Stomach smooth muscle (tissue), 2 donors: ENCODE results near the gene DNAH2.

Source experiments
- H3K27ac ChIP-seq: one replicate; pipeline ENCODE4 v1.7.0; 2013; ENCODE audit warnings: mild to moderate bottlenecking, low read length, inconsistent platforms
- H3K27me3 ChIP-seq, 2 donors: one replicate each; pipeline ENCODE4 v1.7.0; 2013; ENCODE audit warnings: low read length in 2 of 2; ENCODE audit not compliant: insufficient read depth in 2 of 2, control insufficient read depth in 1 of 2
- H3K36me3 ChIP-seq, 2 donors: one replicate each; pipeline ENCODE4 v1.7.0; 2013; ENCODE audit warnings: low read length in 2 of 2; ENCODE audit not compliant: control insufficient read depth in 2 of 2, insufficient read depth in 2 of 2
- H3K4me1 ChIP-seq: one replicate; pipeline ENCODE4 v1.7.0; 2013; ENCODE audit warnings: low read length; ENCODE audit not compliant: control insufficient read depth, insufficient read depth
- H3K4me3 ChIP-seq, 2 donors: one replicate each; pipeline ENCODE4 v1.7.0; 2013; ENCODE audit warnings: low read length in 2 of 2
- H3K9ac ChIP-seq, 2 donors: one replicate each; pipeline ENCODE4 v1.7.0; 2013; ENCODE audit warnings: low read length in 2 of 2, mild to moderate bottlenecking in 1 of 2
- H3K9me3 ChIP-seq, 2 donors: one replicate each; pipeline ENCODE4 v1.7.0; 2013; ENCODE audit warnings: low read length in 2 of 2; ENCODE audit not compliant: control insufficient read depth in 2 of 2
- donor health status: healthy.
- donor health status: Pancreatic carcinoma.

The DNAH2 gene

GRCh38 chr17:7882629-7883028, 165.1 kb downstream of the DNAH2 start:
- Histone ChIP-seq H3K27me3 (no peaks in the 10 kb centered on the region), H3K9ac (no peak overlapping the region), H3K36me3 (no peaks in the 10 kb centered on the region), H3K4me1 (peaks cover 22% of the 10 kb centered on the region), H3K27ac (no peak overlapping the region), H3K4me3 (peak overlapping the region in 1 of 2 donors; percentile 31), H3K9me3 (no peaks in the 10 kb centered on the region)
